Suprapubic skin (tissue), 4 donors: Measurements from ENCODE around the gene ZRANB1. TPM values are rescaled to one million over a fixed set of nuclear protein-coding genes. Genes with fewer than 3 reads are reported as not detected.

Experiments
- DNase-seq, 2 donors: peaks; one replicate each; pipeline ENCODE4 v3.0.0-alpha.2; 2019; ENCODE audit warnings: low spot score in 2 of 2
- H3K27ac ChIP-seq: fragments of 200-600 bp; sonication (generic); one replicate; pipeline ENCODE4 v1.5.1; 2019
- H3K27me3 ChIP-seq: fragments of 200-600 bp; sonication (generic); one replicate; pipeline ENCODE4 v1.5.1; 2019
- H3K36me3 ChIP-seq: fragments of 200-600 bp; sonication (generic); one replicate; pipeline ENCODE4 v1.5.1; 2019
- H3K4me1 ChIP-seq: fragments of 200-600 bp; sonication (generic); one replicate; pipeline ENCODE4 v1.5.1; 2019
- H3K4me3 ChIP-seq: fragments of 200-600 bp; sonication (generic); one replicate; pipeline ENCODE4 v1.5.1; 2019; ENCODE audit warnings: mild to moderate bottlenecking
- H3K9me3 ChIP-seq: fragments of 200-600 bp; sonication (generic); one replicate; pipeline ENCODE4 v1.5.1; 2019
- EP300 ChIP-seq: sonication (generic); formaldehyde crosslinking; IDR thresholded peaks from one replicate; pipeline ENCODE4 v1.6.1; 2017; ENCODE audit warnings: antibody characterized with exemption
- POLR2A ChIP-seq, 2 donors: fragments of 450-650 bp; IDR thresholded peaks; one replicate each; pipeline ENCODE4 v1.6.1; 2017; ENCODE audit warnings: antibody characterized with exemption in 2 of 2, mild to moderate bottlenecking in 2 of 2, moderate library complexity in 2 of 2
- POLR2AphosphoS5 ChIP-seq, 3 donors: sonication (generic); formaldehyde crosslinking; IDR thresholded peaks; one replicate each; pipeline ENCODE4 v1.6.1; 2017; ENCODE audit warnings: antibody characterized with exemption in 3 of 3
- WGBS: methylation state at CpG from one replicate; pipeline ENCODE4 v1.1.5; 2018; 5-methylcytosine and 5-hydroxymethylcytosine counted together
- total RNA-seq, 4 donors: library from RNA; depleted of rRNA; stranded (reverse); fragments of >200 nt; gene quantifications; one replicate each; pipeline ENCODE4 v1.1.0, GENCODE V29; 2016
- TF ChIP-seq, protein P1 (sequence below), 2 donors: fragments of 200-600 bp in 1 of 2; fragments of 450-650 bp in 1 of 2; sonication (generic) in 1 of 2; IDR thresholded peaks; one replicate each; pipeline ENCODE4 v1.5.1; 2016 to 2019; ENCODE audit warnings: antibody characterized with exemption in 2 of 2, mild to moderate bottlenecking in 1 of 2, moderate library complexity in 1 of 2

Gene ZRANB1
- total RNA-seq, 4 donors from 2014 or later, result 21.2 to 37.9 (median 30.2) TPM

DNA sequence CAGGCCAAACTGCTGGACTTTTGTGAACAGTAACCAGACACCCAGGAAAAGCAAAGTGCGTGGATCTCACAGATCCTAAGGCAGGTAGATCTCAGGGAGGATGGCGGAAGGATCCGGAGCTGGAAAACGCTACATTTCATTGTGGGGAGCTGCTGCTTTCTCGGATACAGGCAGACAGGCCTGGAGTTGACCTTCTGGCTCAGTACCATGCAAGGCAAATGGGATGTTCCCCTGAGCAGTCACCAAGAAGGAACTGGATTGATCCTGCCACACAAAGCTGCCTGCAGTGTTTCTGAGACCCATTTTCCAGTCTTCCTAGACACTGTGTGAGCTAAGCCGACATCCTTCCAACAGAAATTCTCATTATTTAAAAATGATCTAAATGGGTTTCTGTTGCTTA, 65.5 kb downstream of the ZRANB1 start:
- 61% methylated on average over 6 of the region's 6 CpGs for WGBS
- H3K36me3 ChIP-seq, result peaks cover 22% of the 10 kb centered on the region
- H3K27ac ChIP-seq, result peak overlapping the region; percentile 26
- H3K27me3 ChIP-seq, result no peaks in the 10 kb centered on the region
- no peak for DNase-seq
- H3K4me3 ChIP-seq, result no peak overlapping the region
- H3K4me1 ChIP-seq, result peaks cover 38% of the 10 kb centered on the region
- TF ChIP-seq POLR2AphosphoS5 (IDR thresholded peaks at IDR 0.05), result no peak
- TF ChIP-seq POLR2A (IDR thresholded peaks at IDR 0.05), result no peak
- no peak for TF ChIP-seq EP300
- TF ChIP-seq, protein P1, sequence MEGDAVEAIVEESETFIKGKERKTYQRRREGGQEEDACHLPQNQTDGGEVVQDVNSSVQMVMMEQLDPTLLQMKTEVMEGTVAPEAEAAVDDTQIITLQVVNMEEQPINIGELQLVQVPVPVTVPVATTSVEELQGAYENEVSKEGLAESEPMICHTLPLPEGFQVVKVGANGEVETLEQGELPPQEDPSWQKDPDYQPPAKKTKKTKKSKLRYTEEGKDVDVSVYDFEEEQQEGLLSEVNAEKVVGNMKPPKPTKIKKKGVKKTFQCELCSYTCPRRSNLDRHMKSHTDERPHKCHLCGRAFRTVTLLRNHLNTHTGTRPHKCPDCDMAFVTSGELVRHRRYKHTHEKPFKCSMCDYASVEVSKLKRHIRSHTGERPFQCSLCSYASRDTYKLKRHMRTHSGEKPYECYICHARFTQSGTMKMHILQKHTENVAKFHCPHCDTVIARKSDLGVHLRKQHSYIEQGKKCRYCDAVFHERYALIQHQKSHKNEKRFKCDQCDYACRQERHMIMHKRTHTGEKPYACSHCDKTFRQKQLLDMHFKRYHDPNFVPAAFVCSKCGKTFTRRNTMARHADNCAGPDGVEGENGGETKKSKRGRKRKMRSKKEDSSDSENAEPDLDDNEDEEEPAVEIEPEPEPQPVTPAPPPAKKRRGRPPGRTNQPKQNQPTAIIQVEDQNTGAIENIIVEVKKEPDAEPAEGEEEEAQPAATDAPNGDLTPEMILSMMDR (IDR thresholded peaks at IDR 0.05), result no peak
- no peaks in the 10 kb centered on the region for H3K9me3 ChIP-seq

DNA sequence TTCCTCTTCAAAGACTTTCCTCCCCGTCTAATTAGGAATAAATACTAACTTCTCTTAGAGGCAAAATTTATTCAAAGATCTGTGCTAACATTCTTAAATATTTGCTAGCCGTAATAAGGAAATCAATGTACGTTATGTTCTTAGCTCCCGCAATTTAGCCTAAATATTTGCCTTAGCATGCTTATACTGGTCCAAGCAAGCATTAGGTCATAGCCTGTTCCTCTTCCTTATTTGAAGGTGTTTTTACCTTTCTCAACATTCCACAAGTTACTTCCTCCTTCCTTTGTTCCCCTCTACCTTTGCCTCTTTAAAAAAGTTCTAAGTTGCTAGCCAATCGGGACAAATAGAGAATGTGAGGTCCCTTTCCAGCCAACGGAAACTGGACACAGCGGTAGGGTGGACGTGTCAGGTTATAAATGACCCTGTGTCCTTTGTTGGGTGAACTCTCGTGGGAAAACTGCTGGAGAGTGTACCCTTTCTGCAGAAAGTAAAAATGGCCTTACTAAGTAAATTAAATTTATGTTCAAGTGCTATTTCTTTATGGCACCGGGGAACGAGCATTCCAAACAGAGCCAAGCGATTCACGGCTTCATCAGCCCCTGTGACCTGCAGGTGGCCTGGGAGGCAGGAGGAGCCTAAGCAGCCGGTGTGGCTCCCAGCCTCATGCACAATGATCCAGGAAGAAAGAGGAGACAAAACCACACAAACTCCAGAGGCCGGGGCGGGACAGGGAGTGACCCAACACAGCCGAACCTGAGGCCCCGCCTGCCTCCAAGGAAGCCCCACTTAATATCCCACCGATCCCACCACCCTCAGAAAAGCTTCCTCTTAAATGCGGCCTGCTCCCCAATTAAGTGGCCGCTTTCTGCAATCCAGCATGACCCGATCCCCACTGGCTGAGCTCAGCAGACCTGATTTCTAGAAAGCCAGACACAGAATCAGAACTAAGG, 67.0 kb downstream of the ZRANB1 start:
- Histone ChIP-seq H3K4me3 (no peak overlapping the region), H3K4me1 (peaks cover 32% of the 10 kb centered on the region), H3K36me3 (peaks cover 12% of the 10 kb centered on the region), H3K9me3 (no peaks in the 10 kb centered on the region), H3K27ac (peak overlapping the region; percentile 26), H3K27me3 (no peaks in the 10 kb centered on the region)
- WGBS, result 78% methylated on average over 22 of the region's 22 CpGs
- peak in 1 of 2 donors; percentile 53 for DNase-seq
- TF ChIP-seq POLR2AphosphoS5 (IDR thresholded peaks at IDR 0.05) (no peak), EP300 (no peak), POLR2A (IDR thresholded peaks at IDR 0.05) (no peak)
- TF ChIP-seq, protein P1 (IDR thresholded peaks at IDR 0.05), result no peak

- Histone ChIP-seq H3K9me3 (no peaks in the 10 kb centered on the region), H3K27ac (no peak overlapping the region), H3K36me3 (peaks cover 10% of the 10 kb centered on the region), H3K27me3 (no peaks in the 10 kb centered on the region), H3K4me3 (no peak overlapping the region), H3K4me1 (peaks cover 37% of the 10 kb centered on the region)
- 83% methylated on average over 15 of the region's 15 CpGs for WGBS
- TF ChIP-seq POLR2A (IDR thresholded peaks at IDR 0.05) (no peak), EP300 (no peak), POLR2AphosphoS5 (IDR thresholded peaks at IDR 0.05) (no peak)
- TF ChIP-seq, protein P1 (IDR thresholded peaks at IDR 0.05), result no peak
- peak in 1 of 2 donors; percentile 40 for DNase-seq
These were observed 67.8 kb downstream of the ZRANB1 start for GRCh38 chr10:125009661-125010161.

DNA sequence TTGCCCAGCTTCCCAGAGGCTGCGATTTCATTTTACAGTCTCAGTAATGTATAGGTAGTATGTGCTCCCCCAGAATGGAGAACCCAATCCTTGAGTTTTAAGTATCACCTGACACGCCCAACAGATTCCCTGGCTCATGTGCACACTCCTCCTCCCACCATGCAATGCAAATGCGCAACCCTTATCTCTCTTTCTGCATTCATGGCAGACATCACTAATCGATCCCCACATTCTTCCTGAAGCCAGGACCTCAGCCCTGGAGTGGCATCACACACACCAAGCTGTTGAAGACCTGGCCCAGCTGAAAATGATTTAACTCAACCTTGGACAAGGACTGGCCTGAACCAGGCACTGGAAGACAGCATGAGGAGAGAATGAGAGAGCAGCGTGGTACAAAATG, 68.4 kb downstream of the ZRANB1 start:
- H3K9me3 ChIP-seq, result no peaks in the 10 kb centered on the region
- 92% methylated on average over 5 of the region's 5 CpGs for WGBS
- no peak for DNase-seq
- no peak overlapping the region for H3K27ac ChIP-seq
- H3K27me3 ChIP-seq, result no peaks in the 10 kb centered on the region
- H3K4me1 ChIP-seq, result peaks cover 43% of the 10 kb centered on the region
- peaks cover 6% of the 10 kb centered on the region for H3K36me3 ChIP-seq
- H3K4me3 ChIP-seq, result no peak overlapping the region
- TF ChIP-seq EP300 (no peak), POLR2A (IDR thresholded peaks at IDR 0.05) (no peak), POLR2AphosphoS5 (IDR thresholded peaks at IDR 0.05) (no peak)
- TF ChIP-seq, protein P1 (IDR thresholded peaks at IDR 0.05), result no peak
